Activated T-cell treated with anti-CD3 and anti-CD28 coated beads, Interleukin-2, amount 50 U/mL, for 24 hours (primary cell): Measurements from ENCODE around the gene MACROH2A1.

Experiments used
- DNase-seq: peaks from one replicate; pipeline ENCODE4 v3.0.0-alpha.2; 2020
- H3K27ac Mint-ChIP-seq: 2 replicates; pipeline ENCODE4 v1.8.0; 2020; ENCODE audit warnings: mild to moderate bottlenecking, mixed read lengths
- H3K27me3 Mint-ChIP-seq: 2 replicates; pipeline ENCODE4 v1.8.0; 2020; ENCODE audit warnings: mixed read lengths
- H3K36me3 Mint-ChIP-seq: 2 replicates; pipeline ENCODE4 v1.8.0; 2020; ENCODE audit warnings: low read depth, mixed read lengths
- H3K4me1 Mint-ChIP-seq: 2 replicates; pipeline ENCODE4 v1.8.0; 2020; ENCODE audit warnings: low read depth, mixed read lengths
- H3K4me3 Mint-ChIP-seq: 2 replicates; pipeline ENCODE4 v1.8.0; 2020; ENCODE audit warnings: mild to moderate bottlenecking, moderate library complexity, mixed read lengths
- H3K9me3 Mint-ChIP-seq: 2 replicates; pipeline ENCODE4 v1.8.0; 2020; ENCODE audit warnings: mixed read lengths

Gene MACROH2A1

GRCh38 chr5:135309391-135310327, 89.4 kb downstream of the MACROH2A1 start:
- peaks cover 7% of the 10 kb centered on the region for H3K27me3 Mint-ChIP-seq
- no peak overlapping the region for H3K27ac Mint-ChIP-seq
- DNase-seq, result no peak
- H3K9me3 Mint-ChIP-seq, result no peaks in the 10 kb centered on the region
- H3K36me3 Mint-ChIP-seq, result no peaks in the 10 kb centered on the region
- peaks cover 23% of the 10 kb centered on the region for H3K4me1 Mint-ChIP-seq
- H3K4me3 Mint-ChIP-seq, result no peak overlapping the region

GRCh38 chr5:135308752-135309151, 90.3 kb downstream of the MACROH2A1 start:
- Mint-ChIP-seq H3K4me3 (no peak overlapping the region), H3K4me1 (peaks cover 23% of the 10 kb centered on the region), H3K27ac (no peak overlapping the region), H3K27me3 (peaks cover 14% of the 10 kb centered on the region), H3K36me3 (no peaks in the 10 kb centered on the region), H3K9me3 (no peaks in the 10 kb centered on the region)
- no peak for DNase-seq

GRCh38 chr5:135308245-135308644, 90.8 kb downstream of the MACROH2A1 start:
- no peak for DNase-seq
- H3K9me3 Mint-ChIP-seq, result no peaks in the 10 kb centered on the region
- no peak overlapping the region for H3K4me3 Mint-ChIP-seq
- H3K4me1 Mint-ChIP-seq, result peaks cover 20% of the 10 kb centered on the region
- H3K27me3 Mint-ChIP-seq, result peaks cover 15% of the 10 kb centered on the region
- H3K27ac Mint-ChIP-seq, result no peak overlapping the region
- no peaks in the 10 kb centered on the region for H3K36me3 Mint-ChIP-seq

GRCh38 chr5:135307143-135307903, 91.7 kb downstream of the MACROH2A1 start:
- H3K9me3 Mint-ChIP-seq, result no peaks in the 10 kb centered on the region
- H3K27ac Mint-ChIP-seq, result no peak overlapping the region
- DNase-seq, result no peak
- H3K27me3 Mint-ChIP-seq, result peaks cover 15% of the 10 kb centered on the region
- H3K36me3 Mint-ChIP-seq, result no peaks in the 10 kb centered on the region
- H3K4me1 Mint-ChIP-seq, result peaks cover 19% of the 10 kb centered on the region
- no peak overlapping the region for H3K4me3 Mint-ChIP-seq

- H3K27me3 Mint-ChIP-seq, result peaks cover 17% of the 10 kb centered on the region
- no peak for DNase-seq
- H3K4me3 Mint-ChIP-seq, result no peak overlapping the region
- H3K4me1 Mint-ChIP-seq, result peaks cover 19% of the 10 kb centered on the region
- H3K36me3 Mint-ChIP-seq, result no peaks in the 10 kb centered on the region
- no peak overlapping the region for H3K27ac Mint-ChIP-seq
- no peaks in the 10 kb centered on the region for H3K9me3 Mint-ChIP-seq
These were observed 92.5 kb downstream of the MACROH2A1 start for GRCh38 chr5:135306557-135306956.

GRCh38 chr5:135304352-135305221, 94.4 kb downstream of the MACROH2A1 start:
- no peak for DNase-seq
- no peak overlapping the region for H3K4me3 Mint-ChIP-seq
- no peaks in the 10 kb centered on the region for H3K9me3 Mint-ChIP-seq
- peaks cover 6% of the 10 kb centered on the region for H3K4me1 Mint-ChIP-seq
- peaks cover 17% of the 10 kb centered on the region for H3K27me3 Mint-ChIP-seq
- H3K36me3 Mint-ChIP-seq, result no peaks in the 10 kb centered on the region
- no peak overlapping the region for H3K27ac Mint-ChIP-seq

- Mint-ChIP-seq H3K9me3 (no peaks in the 10 kb centered on the region), H3K27me3 (peaks cover 15% of the 10 kb centered on the region), H3K36me3 (no peaks in the 10 kb centered on the region), H3K27ac (no peak overlapping the region), H3K4me3 (no peak overlapping the region), H3K4me1 (peaks cover 1% of the 10 kb centered on the region)
- DNase-seq, result no peak
These were observed 95.4 kb downstream of the MACROH2A1 start for GRCh38 chr5:135303582-135304173.

GRCh38 chr5:135296900-135297816, 101.9 kb downstream of the MACROH2A1 start:
- Mint-ChIP-seq H3K9me3 (no peaks in the 10 kb centered on the region), H3K27ac (no peak overlapping the region), H3K36me3 (no peaks in the 10 kb centered on the region), H3K4me1 (no peaks in the 10 kb centered on the region), H3K27me3 (peaks cover 28% of the 10 kb centered on the region), H3K4me3 (no peak overlapping the region)
- no peak for DNase-seq

- Mint-ChIP-seq H3K36me3 (no peaks in the 10 kb centered on the region), H3K4me1 (no peaks in the 10 kb centered on the region), H3K27ac (no peak overlapping the region), H3K27me3 (peaks cover 36% of the 10 kb centered on the region), H3K9me3 (no peaks in the 10 kb centered on the region), H3K4me3 (no peak overlapping the region)
- DNase-seq, result no peak
These were observed 103.2 kb downstream of the MACROH2A1 start for GRCh38 chr5:135295852-135296251.

GRCh38 chr5:135294793-135295192, 104.2 kb downstream of the MACROH2A1 start:
- no peaks in the 10 kb centered on the region for H3K9me3 Mint-ChIP-seq
- no peak overlapping the region for H3K27ac Mint-ChIP-seq
- peaks cover 41% of the 10 kb centered on the region for H3K27me3 Mint-ChIP-seq
- H3K36me3 Mint-ChIP-seq, result no peaks in the 10 kb centered on the region
- H3K4me3 Mint-ChIP-seq, result no peak overlapping the region
- DNase-seq, result no peak
- no peaks in the 10 kb centered on the region for H3K4me1 Mint-ChIP-seq

GRCh38 chr5:135289651-135290050, 109.4 kb downstream of the MACROH2A1 start:
- Mint-ChIP-seq H3K4me3 (no peak overlapping the region), H3K9me3 (no peaks in the 10 kb centered on the region), H3K27me3 (peaks cover 29% of the 10 kb centered on the region), H3K27ac (no peak overlapping the region), H3K4me1 (no peaks in the 10 kb centered on the region), H3K36me3 (no peaks in the 10 kb centered on the region)
- DNase-seq, result no peak

GRCh38 chr5:135287551-135287950, 111.5 kb downstream of the MACROH2A1 start:
- Mint-ChIP-seq H3K36me3 (no peaks in the 10 kb centered on the region), H3K27ac (no peak overlapping the region), H3K4me3 (no peak overlapping the region), H3K27me3 (peaks cover 28% of the 10 kb centered on the region), H3K9me3 (no peaks in the 10 kb centered on the region), H3K4me1 (no peaks in the 10 kb centered on the region)
- DNase-seq, result no peak
